ENCODE data around the gene PROM1. TPM values are rescaled to one million over a fixed set of nuclear protein-coding genes. Genes with fewer than 3 reads are reported as not detected.

PROM1 gene
- total and polyA plus RNA-seq, 7 donors: 1.8 to 29.1 (median 4.4) TPM

DNA sequence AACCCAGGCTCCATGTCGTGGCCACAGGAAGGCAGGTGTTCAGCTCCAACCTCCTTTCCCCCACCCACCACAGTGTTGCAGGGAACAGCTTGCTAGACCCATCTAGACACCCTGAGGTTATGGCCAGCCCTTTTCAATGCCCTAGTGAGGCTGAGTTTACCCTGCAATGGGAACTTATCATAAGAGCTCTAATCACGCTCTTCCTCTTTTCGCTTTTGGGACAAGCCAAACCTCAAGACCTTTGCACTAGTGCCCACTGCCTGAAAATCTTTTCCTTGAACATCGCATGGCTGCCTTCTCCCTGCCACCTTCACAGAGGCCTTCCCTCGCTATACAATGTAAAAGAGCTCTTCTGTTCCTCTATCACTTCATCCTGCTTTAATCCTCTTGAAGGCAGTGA, 118.5 kb downstream of the PROM1 start:
- Histone ChIP-seq H3K4me1 (peaks cover 0 to 6% (median 0%) of the 10 kb centered on the region in 4 donors), H3K36me3 (no peaks in the 10 kb centered on the region), H3K27ac (no peak overlapping the region), H3K27me3 (no peaks in the 10 kb centered on the region), H3K4me3 (no peak overlapping the region), H3K9me3 (no peaks in the 10 kb centered on the region)
- TF ChIP-seq POLR2AphosphoS5 (IDR thresholded peaks at IDR 0.05) (no peak), POLR2A (IDR thresholded peaks at IDR 0.05) (no peak), EP300 (IDR thresholded peaks at IDR 0.05) (no peak)
- TF ChIP-seq, protein P1, sequence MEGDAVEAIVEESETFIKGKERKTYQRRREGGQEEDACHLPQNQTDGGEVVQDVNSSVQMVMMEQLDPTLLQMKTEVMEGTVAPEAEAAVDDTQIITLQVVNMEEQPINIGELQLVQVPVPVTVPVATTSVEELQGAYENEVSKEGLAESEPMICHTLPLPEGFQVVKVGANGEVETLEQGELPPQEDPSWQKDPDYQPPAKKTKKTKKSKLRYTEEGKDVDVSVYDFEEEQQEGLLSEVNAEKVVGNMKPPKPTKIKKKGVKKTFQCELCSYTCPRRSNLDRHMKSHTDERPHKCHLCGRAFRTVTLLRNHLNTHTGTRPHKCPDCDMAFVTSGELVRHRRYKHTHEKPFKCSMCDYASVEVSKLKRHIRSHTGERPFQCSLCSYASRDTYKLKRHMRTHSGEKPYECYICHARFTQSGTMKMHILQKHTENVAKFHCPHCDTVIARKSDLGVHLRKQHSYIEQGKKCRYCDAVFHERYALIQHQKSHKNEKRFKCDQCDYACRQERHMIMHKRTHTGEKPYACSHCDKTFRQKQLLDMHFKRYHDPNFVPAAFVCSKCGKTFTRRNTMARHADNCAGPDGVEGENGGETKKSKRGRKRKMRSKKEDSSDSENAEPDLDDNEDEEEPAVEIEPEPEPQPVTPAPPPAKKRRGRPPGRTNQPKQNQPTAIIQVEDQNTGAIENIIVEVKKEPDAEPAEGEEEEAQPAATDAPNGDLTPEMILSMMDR (IDR thresholded peaks at IDR 0.05): no peak
- no peak for DNase-seq
- intact Hi-C loops (cut with DNase I): loop anchor here (2.0 kb wide), 1 partner anchor 35 kb away; no protein-coding TSS in a partner anchor
- WGBS, 2 donors: 78 to 86% methylated on average over 5 of the region's 5 CpGs

DNA sequence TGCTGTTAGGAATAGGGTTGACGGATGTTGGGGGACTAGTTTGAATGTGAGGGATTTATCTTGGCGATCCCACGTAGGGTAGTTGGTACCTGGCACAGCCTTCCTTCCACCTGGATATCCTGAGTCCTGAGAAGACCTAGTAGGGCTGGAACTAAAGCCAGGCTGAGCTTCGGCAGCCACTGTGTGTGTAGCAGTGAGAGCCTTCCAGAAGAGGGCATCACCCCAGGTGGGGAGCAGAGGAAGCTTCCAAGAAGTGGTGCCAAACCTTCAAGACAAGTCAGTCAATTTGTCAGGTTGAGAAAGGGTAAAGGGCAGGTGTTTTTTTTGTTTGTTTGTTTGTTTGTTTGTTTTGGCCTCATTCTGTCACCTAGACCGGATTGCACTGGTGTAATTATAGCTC, 119.7 kb downstream of the PROM1 start:
- Histone ChIP-seq H3K4me1 (peaks cover 0 to 6% (median 0%) of the 10 kb centered on the region in 4 donors), H3K4me3 (no peak overlapping the region), H3K36me3 (no peaks in the 10 kb centered on the region), H3K27ac (no peak overlapping the region), H3K9me3 (no peaks in the 10 kb centered on the region), H3K27me3 (no peaks in the 10 kb centered on the region)
- WGBS, 2 donors: 66 to 81% methylated on average over 5 of the region's 5 CpGs
- no peak for DNase-seq
- intact Hi-C loops (cut with DNase I): loop anchor here (2.0 to 5.0 kb wide), 2 partner anchors 37 to 157 kb away; no protein-coding TSS in a partner anchor
- no peak for TF ChIP-seq EP300 (IDR thresholded peaks at IDR 0.05)
- TF ChIP-seq, protein P1 (IDR thresholded peaks at IDR 0.05): no peak
- no peak for TF ChIP-seq POLR2AphosphoS5 (IDR thresholded peaks at IDR 0.05)
- TF ChIP-seq POLR2A (IDR thresholded peaks at IDR 0.05): no peak

DNA sequence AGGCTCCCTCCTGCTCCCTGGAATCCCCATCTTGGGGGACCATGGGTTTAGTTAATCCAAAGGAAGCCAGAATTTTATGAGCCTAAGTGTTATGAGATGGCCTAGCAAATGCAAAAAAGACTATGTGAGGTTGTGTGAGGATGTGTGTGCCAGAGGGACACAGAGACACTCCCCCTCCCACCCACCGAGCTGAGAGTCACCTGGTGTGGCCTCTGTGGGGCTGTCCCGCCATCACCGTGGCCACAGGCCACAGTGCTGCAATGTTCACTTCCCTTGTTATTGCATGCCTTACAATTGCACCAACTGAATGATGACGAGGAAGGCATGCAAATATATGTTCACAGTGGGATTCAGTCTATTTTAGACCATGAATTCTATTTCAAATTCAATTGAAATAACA, 120.2 kb downstream of the PROM1 start:
- 15 to 30% methylated on average over 4 of the region's 4 CpGs for WGBS, 2 donors
- Histone ChIP-seq H3K4me1 (peaks cover 0 to 6% (median 0%) of the 10 kb centered on the region in 4 donors), H3K27ac (no peak overlapping the region), H3K36me3 (no peaks in the 10 kb centered on the region), H3K27me3 (no peaks in the 10 kb centered on the region), H3K9me3 (no peaks in the 10 kb centered on the region), H3K4me3 (no peak overlapping the region)
- no peak for DNase-seq
- intact Hi-C loops (cut with DNase I): loop anchor here (5.0 kb wide), 1 partner anchor 156 kb away; no protein-coding TSS in a partner anchor
- TF ChIP-seq EP300 (IDR thresholded peaks at IDR 0.05) (no peak), POLR2A (IDR thresholded peaks at IDR 0.05) (no peak), POLR2AphosphoS5 (IDR thresholded peaks at IDR 0.05) (no peak)
- TF ChIP-seq, protein P1 (IDR thresholded peaks at IDR 0.05): no peak

DNA sequence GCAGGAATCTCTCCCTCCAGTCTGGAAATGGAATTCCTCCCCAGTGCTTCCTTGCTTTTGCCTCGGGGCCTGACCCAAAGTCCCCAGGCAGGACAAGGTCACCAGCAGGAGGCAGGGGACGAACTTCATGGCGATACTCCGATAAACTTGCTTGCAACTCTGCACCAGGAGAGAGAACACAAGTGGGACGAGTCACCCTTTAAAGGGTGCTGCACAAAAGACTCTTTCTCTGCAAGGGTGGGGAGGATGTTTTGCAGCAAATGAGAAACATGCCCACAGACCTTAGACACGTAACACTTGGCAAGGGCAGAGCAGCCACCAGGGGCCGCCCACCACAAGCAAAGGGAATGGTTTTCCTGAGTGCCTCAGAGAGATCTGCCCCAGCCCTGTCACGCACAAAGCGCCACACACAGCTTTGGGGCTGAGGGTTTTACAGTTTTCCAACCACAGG, 120.8 kb downstream of the PROM1 start, which contains the start of gene FGFBP2:
TSS of gene FGFBP2 (minus strand) at position 175 of the 451 bp plus-strand sequence. CDS start at position 129, 46 bp downstream.
- Histone ChIP-seq H3K36me3 (no peaks in the 10 kb centered on the region), H3K27me3 (no peaks in the 10 kb centered on the region), H3K4me3 (no peak within 1 kb of the TSS), H3K27ac (no peak within 1 kb of the TSS), H3K4me1 (peaks cover 0 to 6% (median 0%) of the 10 kb centered on the region in 4 donors), H3K9me3 (no peaks in the 10 kb centered on the region)
- intact Hi-C loops (cut with DNase I): loop anchor here (5.0 kb wide), 1 partner anchor 156 kb away; no protein-coding TSS in a partner anchor
- DNase-seq: peak; percentile 71
- WGBS, 2 donors: 13 to 33% methylated on average over 9 of the region's 9 CpGs
- no peak for TF ChIP-seq POLR2AphosphoS5 (IDR thresholded peaks at IDR 0.05)
- TF ChIP-seq POLR2A (IDR thresholded peaks at IDR 0.05): no peak
- TF ChIP-seq, protein P1 (IDR thresholded peaks at IDR 0.05): peak in 3 of 4 experiments; percentile 23 to 37 (median 31)
- no peak for TF ChIP-seq EP300 (IDR thresholded peaks at IDR 0.05)
